ENCODE results near the gene TRIM33. TPM values are rescaled to one million over a fixed set of nuclear protein-coding genes. Genes with fewer than 3 reads are reported as not detected.

TRIM33 gene
- total and polyA plus RNA-seq, 2 experiments from 2014 or later, result 50.3 to 51.1 TPM

GRCh38 chr1:114344656-114345055 is 166.3 kb downstream of the TRIM33 start (continued):
- TF ChIP-seq ZNF462 (CRISPR knock-in tag; IDR thresholded peaks at IDR 0.05), result no peak
- TF ChIP-seq STAT1 (IDR thresholded peaks at IDR 0.05; ENCODE audit: unreplicated experiment), result no peak
- no peak for TF ChIP-seq EZH2 (IDR thresholded peaks at IDR 0.05; ENCODE audit: low read depth, unreplicated experiment)

Small RNA genes lying within 50 kb of the gene (small RNA-seq; reads per million reads assigned to genes)
- gene RF00019 (ENCODE audit: low replicate concordance), result not detected

Other genes with a start within 250 kb of the TRIM33 start
- 49.9 and 50.7 TPM in 2 replicates for gene BCAS2, start 70.4 kb upstream of the TRIM33 start, total RNA-seq (2014; rRNA removed; shearing (Covaris generic))
- gene BCAS2, start 70.4 kb upstream of the TRIM33 start, polyA plus RNA-seq (2016; fragmentation: Nextera tagmentation; extraction: Ambion mirVana), result 75.4 and 111 TPM in 2 replicates
- gene DENND2C, start 158.8 kb upstream of the TRIM33 start, total RNA-seq (2014; rRNA removed; shearing (Covaris generic)), result 2.9 and 4.1 TPM in 2 replicates
- gene DENND2C, start 158.8 kb upstream of the TRIM33 start, polyA plus RNA-seq (2016; fragmentation: Nextera tagmentation; extraction: Ambion mirVana), result 4.9 and 7.0 TPM in 2 replicates
- gene AMPD1, start 184.3 kb upstream of the TRIM33 start, total RNA-seq (2014; rRNA removed; shearing (Covaris generic)), result not detected in 2 replicates
- gene AMPD1, start 184.3 kb upstream of the TRIM33 start, polyA plus RNA-seq (2016; fragmentation: Nextera tagmentation; extraction: Ambion mirVana), result 0.27 TPM in 1 of 2 replicates, not detected in the other
- 83.2 and 84.7 TPM in 2 replicates for gene NRAS, start 205.6 kb upstream of the TRIM33 start, total RNA-seq (2014; rRNA removed; shearing (Covaris generic))
- 18.4 and 22.3 TPM in 2 replicates for gene NRAS, start 205.6 kb upstream of the TRIM33 start, polyA plus RNA-seq (2016; fragmentation: Nextera tagmentation; extraction: Ambion mirVana)
- gene CSDE1, start 246.8 kb upstream of the TRIM33 start, total RNA-seq (2014; rRNA removed; shearing (Covaris generic)), result 1,054 and 1,579 TPM in 2 replicates
- gene CSDE1, start 246.8 kb upstream of the TRIM33 start, polyA plus RNA-seq (2016; fragmentation: Nextera tagmentation; extraction: Ambion mirVana), result 210 and 214 TPM in 2 replicates

All from GM23338 (cell line).